Common myeloid progenitor, CD34-positive (primary cell): ENCODE results near the gene PIK3C2B.
"Not testable (repeated sequence)": the region's sequence is repeated elsewhere in the genome, so short reads cannot be mapped to it uniquely, and the experiment has no call there.

Experiments
- CTCF ChIA-PET: fragments of 350-600 bp; sonication (Branson Sonifier 250); formaldehyde crosslinking; loops from one replicate; lab custom pipeline; 2021; ENCODE audit warnings: antibody characterized with exemption; lab: Charles Lee
- POLR2A ChIA-PET: fragments of 350-600 bp; sonication (Branson Sonifier 250); formaldehyde crosslinking; loops from one replicate; lab custom pipeline; 2021; ENCODE audit warnings: antibody characterized with exemption; lab: Charles Lee
- DNase-seq, 3 donors: peaks; one replicate each; pipeline versions ENCODE4 v3.0.0 to v3.0.0-alpha.2; 2013
- H3K27ac ChIP-seq, 2 experiments: 1 replicate in 1 of 2; 2 replicates in 1 of 2; pipeline ENCODE4 v1.7.0; 2013; ENCODE audit warnings: inconsistent platforms in 2 of 2, low read length in 2 of 2, mild to moderate bottlenecking in 2 of 2, low read depth in 1 of 2, moderate library complexity in 1 of 2; ENCODE audit not compliant: severe bottlenecking in 2 of 2, insufficient read depth in 1 of 2, poor library complexity in 1 of 2
- H3K27me3 ChIP-seq, 5 experiments: replicated peaks in 2 of 5; 1 replicate in 3 of 5; 2 replicates in 2 of 5; pipeline versions ENCODE4 v1.6.1 to v1.7.0; 2013; ENCODE audit warnings: low read length in 4 of 5, mild to moderate bottlenecking in 2 of 5, moderate library complexity in 2 of 5, inconsistent platforms in 1 of 5; ENCODE audit not compliant: insufficient read depth in 5 of 5, control insufficient read depth in 4 of 5
- H3K36me3 ChIP-seq, 4 experiments: 1 replicate in 2 of 4; 2 replicates in 2 of 4; pipeline versions ENCODE4 v1.6.1 to v1.7.0; 2013; ENCODE audit warnings: low read length in 3 of 4, control low read depth in 1 of 4, mild to moderate bottlenecking in 1 of 4; ENCODE audit not compliant: control insufficient read depth in 4 of 4, insufficient read depth in 4 of 4
- H3K4me1 ChIP-seq, 4 experiments: 1 replicate in 3 of 4; 2 replicates in 1 of 4; pipeline versions ENCODE4 v1.6.1 to v1.7.1; 2013; ENCODE audit warnings: low read length in 3 of 4, mild to moderate bottlenecking in 3 of 4, control low read depth in 1 of 4, inconsistent platforms in 1 of 4, moderate library complexity in 1 of 4; ENCODE audit not compliant: control insufficient read depth in 4 of 4, insufficient read depth in 4 of 4; ENCODE audit errors: control extremely low read depth in 1 of 4
- H3K4me3 ChIP-seq, 7 experiments: 1 replicate in 4 of 7; 2 replicates in 3 of 7; pipeline versions ENCODE4 v1.5.1 to v1.7.0; 2013; ENCODE audit warnings: mild to moderate bottlenecking in 7 of 7, low read length in 6 of 7, moderate library complexity in 6 of 7, inconsistent platforms in 2 of 7, low read depth in 2 of 7, control low read depth in 1 of 7; ENCODE audit not compliant: insufficient read depth in 4 of 7, control insufficient read depth in 1 of 7; ENCODE audit errors: extremely low read depth in 1 of 7
- H3K9me3 ChIP-seq, 5 experiments: 1 replicate in 4 of 5; 2 replicates in 1 of 5; pipeline versions ENCODE4 v1.6.1 to v1.7.1; 2013; ENCODE audit warnings: low read length in 4 of 5, mild to moderate bottlenecking in 2 of 5, inconsistent platforms in 1 of 5, low read depth in 1 of 5, moderate library complexity in 1 of 5; ENCODE audit not compliant: control insufficient read depth in 4 of 5, insufficient read depth in 2 of 5; ENCODE audit errors: control extremely low read depth in 1 of 5
- WGBS: methylation state at CpG from one replicate; pipeline ENCODE4 v1.1.5; 2013; ENCODE audit not compliant: insufficient coverage; 5-methylcytosine and 5-hydroxymethylcytosine counted together

Gene PIK3C2B

DNA sequence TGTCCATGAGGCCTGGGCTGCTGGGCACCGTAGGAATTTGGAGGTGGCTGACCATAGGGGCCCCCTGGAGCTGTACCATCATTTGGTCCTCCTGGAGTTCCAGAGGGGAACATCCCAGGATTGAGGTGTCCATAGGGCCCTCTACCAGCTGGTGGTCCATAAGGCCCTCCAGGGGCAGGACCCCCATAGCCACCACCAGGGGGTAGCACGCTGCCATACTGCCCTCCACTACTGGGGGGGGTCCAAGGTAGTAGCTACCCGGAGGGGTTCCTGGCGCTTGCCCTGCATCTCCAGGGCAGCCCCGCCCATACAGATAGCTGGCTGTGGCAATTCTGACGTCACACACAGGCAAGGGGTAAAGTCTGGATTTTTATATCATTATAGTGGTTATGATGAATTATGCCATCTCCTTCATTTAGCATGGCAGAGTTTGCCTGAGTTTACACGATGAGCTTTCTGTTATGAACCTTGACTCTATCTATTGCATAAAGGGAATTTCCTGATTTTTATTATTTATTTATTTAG is 34.8 kb upstream of the PIK3C2B start:
- H3K27ac ChIP-seq = no peak overlapping the region
- DNase-seq = no peak
- H3K4me3 ChIP-seq = no peak overlapping the region
- CTCF ChIA-PET = interaction anchor here (0.8 to 5.5 kb wide), 7 partner anchors 12 to 28 kb away, joined by 3 to 26 read pairs (median 4); partner anchors contain the start of gene MDM4
- no peaks in the 10 kb centered on the region for H3K27me3 ChIP-seq
- POLR2A ChIA-PET = interaction anchor here (1.0 kb wide), 1 partner anchor 16 kb away, joined by 4 read pairs; no protein-coding TSS in a partner anchor
- H3K9me3 ChIP-seq = no peaks in the 10 kb centered on the region
- 95% methylated on average over 5 of the region's 7 CpGs for WGBS
- H3K36me3 ChIP-seq = peaks cover 22 to 84% (median 63%) of the 10 kb centered on the region in 4 experiments
- H3K4me1 ChIP-seq = no peaks in the 10 kb centered on the region

DNA sequence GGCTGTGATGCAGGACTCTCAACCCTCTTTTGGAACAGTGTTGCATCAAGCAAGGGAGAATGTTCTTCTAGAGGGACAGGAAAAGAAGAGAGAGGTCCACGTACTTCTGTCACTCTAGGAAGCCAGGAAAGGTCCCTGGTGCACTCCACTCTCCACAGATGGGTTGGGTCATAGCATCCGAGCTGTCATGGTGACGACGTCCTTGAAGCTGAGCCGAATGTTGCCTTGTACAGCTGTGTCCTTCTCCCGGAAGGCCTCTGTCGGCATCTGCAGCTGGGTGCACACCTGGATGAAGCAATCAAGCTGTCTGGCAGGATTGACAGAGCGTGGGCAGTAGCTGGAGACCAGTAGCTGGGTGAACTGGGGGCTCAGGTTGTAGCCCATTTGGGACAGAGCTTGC is 34.1 kb upstream of the PIK3C2B start:
- DNase-seq = no peak
- Histone ChIP-seq H3K4me3 (no peak overlapping the region), H3K4me1 (no peaks in the 10 kb centered on the region), H3K36me3 (peaks cover 22 to 82% (median 59%) of the 10 kb centered on the region in 4 experiments), H3K9me3 (peaks cover 0 to 4% (median 3%) of the 10 kb centered on the region in 5 experiments), H3K27ac (no peak overlapping the region), H3K27me3 (no peaks in the 10 kb centered on the region)
- WGBS = 98% methylated on average over 8 of the region's 8 CpGs
- POLR2A ChIA-PET = interaction anchor here (1.0 kb wide), 1 partner anchor 16 kb away, joined by 4 read pairs; no protein-coding TSS in a partner anchor
- CTCF ChIA-PET = interaction anchor here (0.9 to 5.5 kb wide), 7 partner anchors 12 to 37 kb away, joined by 3 to 26 read pairs (median 5); partner anchors contain the start of gene MDM4

DNA sequence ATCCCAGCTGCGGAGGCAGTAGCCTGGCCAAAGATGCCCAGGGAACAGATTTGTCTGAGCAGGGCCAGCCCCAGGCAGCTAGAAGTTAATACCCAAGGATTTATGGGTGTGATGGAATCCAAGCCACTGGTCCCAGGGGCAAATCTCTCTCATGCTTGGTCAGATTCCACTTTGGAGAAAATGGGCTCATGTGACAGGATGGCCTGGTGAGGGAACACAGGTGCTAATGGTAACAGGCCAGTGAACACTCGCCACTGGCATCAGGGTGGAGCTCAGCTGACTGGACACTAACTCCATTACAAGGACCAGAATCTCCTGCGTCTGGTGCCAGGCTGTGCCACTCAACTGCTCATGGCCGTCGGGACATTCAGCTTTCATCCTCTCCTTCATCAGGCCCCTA is 33.6 kb upstream of the PIK3C2B start:
- 100% methylated on average over 3 of the region's 5 CpGs for WGBS
- no peak for DNase-seq
- H3K9me3 ChIP-seq = peaks cover 0 to 7% (median 5%) of the 10 kb centered on the region in 5 experiments
- H3K27ac ChIP-seq = no peak overlapping the region
- no peak overlapping the region for H3K4me3 ChIP-seq
- POLR2A ChIA-PET = interaction anchor here (1.1 kb wide), 1 partner anchor 22 kb away, joined by 3 read pairs; no protein-coding TSS in a partner anchor
- H3K36me3 ChIP-seq = peaks cover 22 to 81% (median 58%) of the 10 kb centered on the region in 4 experiments
- CTCF ChIA-PET = interaction anchor here (0.9 to 5.5 kb wide), 5 partner anchors 11 to 38 kb away, joined by 3 to 26 read pairs (median 5); partner anchors contain the start of gene MDM4
- no peaks in the 10 kb centered on the region for H3K27me3 ChIP-seq
- H3K4me1 ChIP-seq = no peaks in the 10 kb centered on the region

DNA sequence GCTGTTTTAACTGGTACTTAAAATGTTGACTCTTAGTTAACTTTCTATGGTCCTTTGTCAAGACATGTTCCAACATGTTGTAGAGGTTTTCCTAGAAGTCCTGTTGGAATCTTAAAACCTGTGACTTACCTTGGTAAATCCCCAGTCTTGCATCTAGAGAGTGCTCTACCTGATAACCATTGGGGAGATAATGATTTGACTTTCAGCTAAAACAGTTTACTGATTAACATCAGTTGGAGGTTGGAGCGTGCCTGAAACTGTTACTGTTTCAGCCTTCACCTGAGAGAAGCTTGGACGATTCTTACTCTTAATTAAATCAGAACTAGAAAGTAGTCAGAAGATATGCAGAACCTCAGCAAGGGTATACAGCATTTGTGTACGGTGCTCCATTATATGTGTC is 30.4 kb upstream of the PIK3C2B start:
- peaks cover 15 to 55% (median 40%) of the 10 kb centered on the region in 4 experiments for H3K36me3 ChIP-seq
- H3K9me3 ChIP-seq = peaks cover 0 to 7% (median 5%) of the 10 kb centered on the region in 5 experiments
- ChIA-PET POLR2A (interaction anchor here (0.9 to 1.2 kb wide), 2 partner anchors 9 to 17 kb away, joined by 3 to 4 read pairs; partner anchors contain the start of gene MDM4), CTCF (interaction anchor here (0.7 to 2.7 kb wide), 5 partner anchors 9 to 126 kb away, joined by 3 to 17 read pairs (median 3); partner anchors contain the start of gene MDM4)
- 90% methylated on average over 2 of the region's 3 CpGs for WGBS
- H3K27ac ChIP-seq = no peak overlapping the region
- no peaks in the 10 kb centered on the region for H3K27me3 ChIP-seq
- no peak for DNase-seq
- H3K4me3 ChIP-seq = no peak overlapping the region
- H3K4me1 ChIP-seq = peaks cover 6 to 20% (median 17%) of the 10 kb centered on the region in 4 experiments

DNA sequence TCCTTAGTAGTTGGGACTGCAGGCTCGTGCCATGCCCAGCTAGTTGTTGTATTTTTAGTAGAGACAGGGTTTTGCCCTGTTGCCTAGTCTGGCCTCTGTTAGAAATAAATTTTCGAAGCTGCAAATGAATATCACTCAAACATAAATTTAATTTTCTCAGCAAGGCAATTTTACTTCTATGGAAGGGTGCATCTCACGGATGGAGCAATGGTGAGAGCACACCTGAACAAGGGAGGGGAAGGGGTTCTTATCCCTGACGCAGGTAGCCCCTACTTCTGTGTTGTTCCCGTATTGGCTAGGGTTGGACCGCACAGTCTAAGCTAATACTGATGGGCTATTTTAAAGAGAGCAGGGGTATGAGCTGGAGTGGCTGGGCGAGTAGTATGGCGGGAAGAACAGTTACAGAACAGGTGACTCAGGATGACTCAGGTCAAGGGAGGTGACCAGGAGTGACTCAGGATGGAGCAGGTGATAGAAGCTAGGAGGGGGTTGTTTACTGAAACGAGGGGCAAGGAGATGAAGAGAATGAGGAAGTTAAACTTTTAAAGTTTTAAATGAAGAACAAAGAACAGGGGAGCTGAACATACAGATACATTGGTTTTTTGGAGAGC is 29.1 kb upstream of the PIK3C2B start:
- no peak overlapping the region for H3K4me3 ChIP-seq
- POLR2A ChIA-PET = interaction anchor here (0.6 to 0.7 kb wide), 2 partner anchors 11 to 188 kb away, joined by 4 to 7 read pairs; no protein-coding TSS in a partner anchor
- WGBS = 86% methylated on average over 5 of the region's 9 CpGs
- CTCF ChIA-PET = interaction anchor here (0.6 to 2.7 kb wide), 5 partner anchors 8 to 77 kb away, joined by 3 to 17 read pairs (median 3); partner anchors contain the start of gene MDM4
- peaks cover 0 to 7% (median 5%) of the 10 kb centered on the region in 5 experiments for H3K9me3 ChIP-seq
- H3K27me3 ChIP-seq = no peaks in the 10 kb centered on the region
- H3K4me1 ChIP-seq = peaks cover 6 to 31% (median 22%) of the 10 kb centered on the region in 4 experiments
- DNase-seq = peak in 2 of 3 donors; percentile 54 to 69
- H3K36me3 ChIP-seq = peaks cover 11 to 45% (median 31%) of the 10 kb centered on the region in 4 experiments
- no peak overlapping the region for H3K27ac ChIP-seq

DNA sequence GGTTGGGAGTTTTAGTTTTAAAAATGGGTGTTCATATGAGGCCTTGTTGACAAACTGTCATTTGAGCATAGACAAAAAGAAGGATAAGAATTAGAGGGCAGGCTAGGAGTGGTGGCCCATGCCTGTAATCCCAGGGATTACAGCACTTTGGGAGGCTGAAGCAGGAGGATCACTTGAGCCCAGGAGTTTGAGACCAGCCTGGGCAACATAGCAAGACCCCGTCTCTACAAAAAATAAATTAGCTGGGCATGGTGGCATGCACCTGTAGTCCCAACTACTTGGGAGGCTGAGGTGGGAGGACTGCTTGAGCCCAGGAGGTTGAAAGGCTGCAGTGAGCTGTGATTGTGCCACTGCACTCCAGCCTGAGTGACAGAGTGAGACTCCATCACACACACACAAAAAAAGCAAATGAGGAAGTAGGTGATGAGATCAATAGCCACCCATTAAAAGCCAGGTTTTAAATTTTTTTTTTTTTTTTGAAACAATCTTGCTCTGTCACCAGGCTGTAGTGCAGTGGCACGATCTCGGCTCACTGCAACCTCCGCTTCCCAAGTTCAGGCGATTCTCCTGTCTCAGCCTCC is 27.4 kb upstream of the PIK3C2B start:
- H3K4me3 ChIP-seq, POLR2A ChIA-PET, H3K9me3 ChIP-seq, H3K27me3 ChIP-seq: not testable (repeated sequence)
- CTCF ChIA-PET = interaction anchor here (0.9 to 1.7 kb wide), 3 partner anchors 14 to 285 kb away, joined by 3 to 6 read pairs (median 6); no protein-coding TSS in a partner anchor
- Histone ChIP-seq H3K36me3 (peaks cover 7 to 44% (median 25%) of the 10 kb centered on the region in 4 experiments), H3K27ac (peak overlapping the region in 1 of 2 experiments; percentile 69), H3K4me1 (peaks cover 6 to 48% (median 38%) of the 10 kb centered on the region in 4 experiments)
- 96% methylated on average over 5 of the region's 5 CpGs for WGBS
- DNase-seq = peak in 2 of 3 donors; percentile 41 to 50
